Keratinocyte (primary cell): Measurements from ENCODE around the gene ACO2.

Source experiments
- EZH2 ChIP-seq: IDR thresholded peaks from one replicate; pipeline ENCODE4 v1.6.1; 2012; ENCODE audit warnings: inconsistent platforms, mild to moderate bottlenecking, low read length, moderate library complexity
- TF ChIP-seq, protein P1 (sequence below), 3 experiments: IDR thresholded peaks in 1 of 3; conservative IDR thresholded peaks in 1 of 3; optimal IDR thresholded peaks in 1 of 3; 2 replicates in 2 of 3; 3 replicates in 1 of 3; pipeline versions ENCODE3 to v1.5.1; 2011; ENCODE audit warnings: low read length in 3 of 3, mild to moderate bottlenecking in 3 of 3, moderate library complexity in 2 of 3, control low read depth in 1 of 3, inconsistent platforms in 1 of 3; ENCODE audit not compliant: insufficient read depth in 2 of 3; ENCODE audit errors: extremely low read depth in 1 of 3

DNA sequence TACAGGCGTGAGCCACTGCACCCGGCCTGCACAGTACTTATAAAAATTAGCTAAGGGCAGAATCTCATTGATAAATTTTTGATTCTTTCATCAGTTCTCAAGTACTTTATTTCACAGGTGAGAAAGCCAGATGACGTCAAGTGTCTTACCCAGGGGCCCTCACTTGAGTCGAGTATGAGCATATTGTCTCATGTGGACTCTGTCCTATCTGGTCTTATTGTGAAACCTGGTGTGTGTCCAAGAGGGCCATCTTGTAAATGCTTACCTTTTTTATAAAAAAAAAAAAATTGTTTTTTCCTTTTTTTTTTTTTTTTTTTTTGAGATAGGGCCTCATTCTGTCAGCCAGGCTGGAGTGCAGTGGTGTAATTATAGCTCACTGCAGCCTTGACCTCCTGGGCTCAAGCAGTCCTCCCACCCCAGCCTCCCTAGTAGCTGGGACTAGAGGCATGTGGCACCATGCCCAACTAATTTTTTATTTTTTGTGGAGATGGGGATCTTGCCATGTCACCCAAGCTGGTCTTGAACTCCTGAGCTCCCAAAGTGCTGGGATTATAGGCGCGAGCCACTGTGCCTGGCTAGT, 6.0 kb downstream of the ACO2 start:
- TF ChIP-seq EZH2: no peak
- TF ChIP-seq, protein P1, sequence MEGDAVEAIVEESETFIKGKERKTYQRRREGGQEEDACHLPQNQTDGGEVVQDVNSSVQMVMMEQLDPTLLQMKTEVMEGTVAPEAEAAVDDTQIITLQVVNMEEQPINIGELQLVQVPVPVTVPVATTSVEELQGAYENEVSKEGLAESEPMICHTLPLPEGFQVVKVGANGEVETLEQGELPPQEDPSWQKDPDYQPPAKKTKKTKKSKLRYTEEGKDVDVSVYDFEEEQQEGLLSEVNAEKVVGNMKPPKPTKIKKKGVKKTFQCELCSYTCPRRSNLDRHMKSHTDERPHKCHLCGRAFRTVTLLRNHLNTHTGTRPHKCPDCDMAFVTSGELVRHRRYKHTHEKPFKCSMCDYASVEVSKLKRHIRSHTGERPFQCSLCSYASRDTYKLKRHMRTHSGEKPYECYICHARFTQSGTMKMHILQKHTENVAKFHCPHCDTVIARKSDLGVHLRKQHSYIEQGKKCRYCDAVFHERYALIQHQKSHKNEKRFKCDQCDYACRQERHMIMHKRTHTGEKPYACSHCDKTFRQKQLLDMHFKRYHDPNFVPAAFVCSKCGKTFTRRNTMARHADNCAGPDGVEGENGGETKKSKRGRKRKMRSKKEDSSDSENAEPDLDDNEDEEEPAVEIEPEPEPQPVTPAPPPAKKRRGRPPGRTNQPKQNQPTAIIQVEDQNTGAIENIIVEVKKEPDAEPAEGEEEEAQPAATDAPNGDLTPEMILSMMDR (optimal IDR thresholded peaks at IDR 0.05 in 1 of 3, IDR thresholded peaks at IDR 0.05 in 1 of 3, conservative IDR thresholded peaks at IDR 0.05 in 1 of 3; ENCODE audit: extremely low read depth in 1 of 3, insufficient read depth in 2 of 3, low read length in 3 of 3): no peak
